ENCODE data around the gene FBXL20. TPM values are rescaled to one million over a fixed set of nuclear protein-coding genes. Genes with fewer than 3 reads are reported as not detected.

The FBXL20 gene
- total and polyA plus RNA-seq, 4 donors = 1.6 to 8.4 (median 5.2) TPM

DNA sequence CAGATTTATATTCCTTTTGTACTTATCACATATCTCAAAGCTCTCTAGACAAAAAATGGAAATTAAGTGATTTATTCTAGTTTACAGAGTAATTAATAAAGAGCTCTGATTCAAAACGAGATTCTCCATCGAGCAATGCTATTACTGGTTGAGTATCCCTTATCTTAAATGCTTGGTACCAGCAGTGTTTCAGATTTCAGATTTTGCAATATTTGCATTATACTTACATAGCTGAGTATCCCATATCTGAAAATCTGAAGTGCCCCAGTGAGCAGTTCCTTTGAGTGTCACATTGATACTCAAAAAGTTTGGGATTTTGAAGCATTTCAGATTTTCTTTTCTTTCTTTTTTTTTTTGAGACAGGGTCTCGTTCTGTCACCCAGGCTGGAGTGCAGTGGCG lies 118.3 kb downstream of the FBXL20 start:
- Histone ChIP-seq H3K9ac (ENCODE audit: low read depth in 1 of 2, low read length in 2 of 2) (no peak overlapping the region), H3K4me1 (ENCODE audit: control insufficient read depth in 4 of 4, insufficient read depth in 4 of 4, low read length in 3 of 4) (peaks cover 0 to 4% (median 1%) of the 10 kb centered on the region in 4 donors), H3K9me3 (ENCODE audit: control insufficient read depth in 4 of 4, low read length in 3 of 4) (no peaks in the 10 kb centered on the region), H3K27me3 (ENCODE audit: control insufficient read depth in 4 of 4, insufficient read depth in 4 of 4, low read length in 3 of 4) (no peaks in the 10 kb centered on the region), H3K36me3 (ENCODE audit: control insufficient read depth in 4 of 4, insufficient read depth in 3 of 4, low read depth in 1 of 4, low read length in 3 of 4) (peaks cover 2 to 5% (median 3%) of the 10 kb centered on the region in 4 donors), H3K27ac (ENCODE audit: low read depth in 1 of 2, low read length in 2 of 2) (no peak overlapping the region), H3K4me3 (ENCODE audit: low read depth in 1 of 3, low read length in 3 of 3) (no peak overlapping the region)
- TF ChIP-seq RAD21 (IDR thresholded peaks at IDR 0.05) (no peak), EGR1 (IDR thresholded peaks at IDR 0.05; ENCODE audit: low read depth in 2 of 2) (no peak), RXRA (IDR thresholded peaks at IDR 0.05) (no peak), GABPA (IDR thresholded peaks at IDR 0.05 in 1 of 2, conservative IDR thresholded peaks at IDR 0.05 in 1 of 2) (no peak), FOXA2 (IDR thresholded peaks at IDR 0.05) (no peak), NR2F2 (IDR thresholded peaks at IDR 0.05) (no peak), HNF4A (conservative IDR thresholded peaks at IDR 0.05) (no peak), TAF1 (conservative IDR thresholded peaks at IDR 0.05) (no peak), JUND (IDR thresholded peaks at IDR 0.05) (no peak), YY1 (IDR thresholded peaks at IDR 0.05) (no peak), FOXA1 (IDR thresholded peaks at IDR 0.05) (no peak), SP1 (IDR thresholded peaks at IDR 0.05) (no peak), HNF4G (IDR thresholded peaks at IDR 0.05) (no peak)
- TF ChIP-seq, protein P1, sequence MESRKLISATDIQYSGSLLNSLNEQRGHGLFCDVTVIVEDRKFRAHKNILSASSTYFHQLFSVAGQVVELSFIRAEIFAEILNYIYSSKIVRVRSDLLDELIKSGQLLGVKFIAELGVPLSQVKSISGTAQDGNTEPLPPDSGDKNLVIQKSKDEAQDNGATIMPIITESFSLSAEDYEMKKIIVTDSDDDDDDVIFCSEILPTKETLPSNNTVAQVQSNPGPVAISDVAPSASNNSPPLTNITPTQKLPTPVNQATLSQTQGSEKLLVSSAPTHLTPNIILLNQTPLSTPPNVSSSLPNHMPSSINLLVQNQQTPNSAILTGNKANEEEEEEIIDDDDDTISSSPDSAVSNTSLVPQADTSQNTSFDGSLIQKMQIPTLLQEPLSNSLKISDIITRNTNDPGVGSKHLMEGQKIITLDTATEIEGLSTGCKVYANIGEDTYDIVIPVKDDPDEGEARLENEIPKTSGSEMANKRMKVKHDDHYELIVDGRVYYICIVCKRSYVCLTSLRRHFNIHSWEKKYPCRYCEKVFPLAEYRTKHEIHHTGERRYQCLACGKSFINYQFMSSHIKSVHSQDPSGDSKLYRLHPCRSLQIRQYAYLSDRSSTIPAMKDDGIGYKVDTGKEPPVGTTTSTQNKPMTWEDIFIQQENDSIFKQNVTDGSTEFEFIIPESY (IDR thresholded peaks at IDR 0.05) = no peak
- TF ChIP-seq, protein P2, sequence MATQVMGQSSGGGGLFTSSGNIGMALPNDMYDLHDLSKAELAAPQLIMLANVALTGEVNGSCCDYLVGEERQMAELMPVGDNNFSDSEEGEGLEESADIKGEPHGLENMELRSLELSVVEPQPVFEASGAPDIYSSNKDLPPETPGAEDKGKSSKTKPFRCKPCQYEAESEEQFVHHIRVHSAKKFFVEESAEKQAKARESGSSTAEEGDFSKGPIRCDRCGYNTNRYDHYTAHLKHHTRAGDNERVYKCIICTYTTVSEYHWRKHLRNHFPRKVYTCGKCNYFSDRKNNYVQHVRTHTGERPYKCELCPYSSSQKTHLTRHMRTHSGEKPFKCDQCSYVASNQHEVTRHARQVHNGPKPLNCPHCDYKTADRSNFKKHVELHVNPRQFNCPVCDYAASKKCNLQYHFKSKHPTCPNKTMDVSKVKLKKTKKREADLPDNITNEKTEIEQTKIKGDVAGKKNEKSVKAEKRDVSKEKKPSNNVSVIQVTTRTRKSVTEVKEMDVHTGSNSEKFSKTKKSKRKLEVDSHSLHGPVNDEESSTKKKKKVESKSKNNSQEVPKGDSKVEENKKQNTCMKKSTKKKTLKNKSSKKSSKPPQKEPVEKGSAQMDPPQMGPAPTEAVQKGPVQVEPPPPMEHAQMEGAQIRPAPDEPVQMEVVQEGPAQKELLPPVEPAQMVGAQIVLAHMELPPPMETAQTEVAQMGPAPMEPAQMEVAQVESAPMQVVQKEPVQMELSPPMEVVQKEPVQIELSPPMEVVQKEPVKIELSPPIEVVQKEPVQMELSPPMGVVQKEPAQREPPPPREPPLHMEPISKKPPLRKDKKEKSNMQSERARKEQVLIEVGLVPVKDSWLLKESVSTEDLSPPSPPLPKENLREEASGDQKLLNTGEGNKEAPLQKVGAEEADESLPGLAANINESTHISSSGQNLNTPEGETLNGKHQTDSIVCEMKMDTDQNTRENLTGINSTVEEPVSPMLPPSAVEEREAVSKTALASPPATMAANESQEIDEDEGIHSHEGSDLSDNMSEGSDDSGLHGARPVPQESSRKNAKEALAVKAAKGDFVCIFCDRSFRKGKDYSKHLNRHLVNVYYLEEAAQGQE (IDR thresholded peaks at IDR 0.05) = no peak
- TF ChIP-seq, protein P3, sequence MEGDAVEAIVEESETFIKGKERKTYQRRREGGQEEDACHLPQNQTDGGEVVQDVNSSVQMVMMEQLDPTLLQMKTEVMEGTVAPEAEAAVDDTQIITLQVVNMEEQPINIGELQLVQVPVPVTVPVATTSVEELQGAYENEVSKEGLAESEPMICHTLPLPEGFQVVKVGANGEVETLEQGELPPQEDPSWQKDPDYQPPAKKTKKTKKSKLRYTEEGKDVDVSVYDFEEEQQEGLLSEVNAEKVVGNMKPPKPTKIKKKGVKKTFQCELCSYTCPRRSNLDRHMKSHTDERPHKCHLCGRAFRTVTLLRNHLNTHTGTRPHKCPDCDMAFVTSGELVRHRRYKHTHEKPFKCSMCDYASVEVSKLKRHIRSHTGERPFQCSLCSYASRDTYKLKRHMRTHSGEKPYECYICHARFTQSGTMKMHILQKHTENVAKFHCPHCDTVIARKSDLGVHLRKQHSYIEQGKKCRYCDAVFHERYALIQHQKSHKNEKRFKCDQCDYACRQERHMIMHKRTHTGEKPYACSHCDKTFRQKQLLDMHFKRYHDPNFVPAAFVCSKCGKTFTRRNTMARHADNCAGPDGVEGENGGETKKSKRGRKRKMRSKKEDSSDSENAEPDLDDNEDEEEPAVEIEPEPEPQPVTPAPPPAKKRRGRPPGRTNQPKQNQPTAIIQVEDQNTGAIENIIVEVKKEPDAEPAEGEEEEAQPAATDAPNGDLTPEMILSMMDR (IDR thresholded peaks at IDR 0.05; ENCODE audit: low read depth, low read length, missing input control) = no peak
- TF ChIP-seq, protein P4, sequence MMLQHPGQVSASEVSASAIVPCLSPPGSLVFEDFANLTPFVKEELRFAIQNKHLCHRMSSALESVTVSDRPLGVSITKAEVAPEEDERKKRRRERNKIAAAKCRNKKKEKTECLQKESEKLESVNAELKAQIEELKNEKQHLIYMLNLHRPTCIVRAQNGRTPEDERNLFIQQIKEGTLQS (IDR thresholded peaks at IDR 0.05) = no peak
- TF ChIP-seq, protein P5, sequence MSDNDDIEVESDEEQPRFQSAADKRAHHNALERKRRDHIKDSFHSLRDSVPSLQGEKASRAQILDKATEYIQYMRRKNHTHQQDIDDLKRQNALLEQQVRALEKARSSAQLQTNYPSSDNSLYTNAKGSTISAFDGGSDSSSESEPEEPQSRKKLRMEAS (IDR thresholded peaks at IDR 0.05) = no peak
- WGBS = 95% methylated on average over 4 of the region's 4 CpGs
- no peak for DNase-seq (ENCODE audit: low spot score)

All from liver (tissue), 9 donors.